ENCODE results near the gene AGBL4. TPM values are rescaled to one million over a fixed set of nuclear protein-coding genes. Genes with fewer than 3 reads are reported as not detected.

Gene AGBL4
- total and polyA plus RNA-seq, 7 donors, result 0.09 to 0.36 (median 0.16) TPM; not detected in 4

- Histone ChIP-seq H3K4me1 (no peaks in the 10 kb centered on the region), H3K27me3 (no peaks in the 10 kb centered on the region), H3K9me3 (no peaks in the 10 kb centered on the region), H3K4me3 (no peak overlapping the region), H3K27ac (no peak overlapping the region), H3K36me3 (no peaks in the 10 kb centered on the region)
- TF ChIP-seq CTCF (IDR thresholded peaks at IDR 0.05), result no peak
- no peak for TF ChIP-seq EP300 (IDR thresholded peaks at IDR 0.05)
- TF ChIP-seq POLR2AphosphoS5 (IDR thresholded peaks at IDR 0.05), result no peak
- no peak for TF ChIP-seq POLR2A (IDR thresholded peaks at IDR 0.05)
- intact Hi-C loops (cut with DNase I), result no loop called here
- DNase-seq, result no peak
- WGBS, 2 donors, result 7 to 19% methylated on average over 1 of the region's 1 CpG
Measured at GRCh38 chr1:49226758-49227157, 797.0 kb downstream of the AGBL4 start.

GRCh38 chr1:49225464-49225863 is 798.3 kb downstream of the AGBL4 start:
- WGBS, 2 donors, result 73 to 87% methylated on average over 1 of the region's 1 CpG
- no peaks in the 10 kb centered on the region for H3K36me3 ChIP-seq
- no peak for TF ChIP-seq POLR2AphosphoS5 (IDR thresholded peaks at IDR 0.05)
- TF ChIP-seq POLR2A (IDR thresholded peaks at IDR 0.05), result no peak
- TF ChIP-seq CTCF (IDR thresholded peaks at IDR 0.05), result no peak
- TF ChIP-seq EP300 (IDR thresholded peaks at IDR 0.05), result no peak

GRCh38 chr1:49213301-49213700 is 810.5 kb downstream of the AGBL4 start:
- Histone ChIP-seq H3K9me3 (no peaks in the 10 kb centered on the region), H3K36me3 (no peaks in the 10 kb centered on the region), H3K27ac (no peak overlapping the region), H3K27me3 (no peaks in the 10 kb centered on the region), H3K4me1 (no peaks in the 10 kb centered on the region), H3K4me3 (no peak overlapping the region)
- intact Hi-C loops (cut with DNase I), result no loop called here
- WGBS, 2 donors, result 85% methylated on average over 4 of the region's 4 CpGs
- no peak for TF ChIP-seq CTCF (IDR thresholded peaks at IDR 0.05)
- no peak for TF ChIP-seq EP300 (IDR thresholded peaks at IDR 0.05)
- TF ChIP-seq POLR2AphosphoS5 (IDR thresholded peaks at IDR 0.05), result no peak
- TF ChIP-seq POLR2A (IDR thresholded peaks at IDR 0.05), result no peak
- DNase-seq, result no peak

More at GRCh38 chr1:49225464-49225863, 798.3 kb downstream of the AGBL4 start:
- no peaks in the 10 kb centered on the region for H3K27me3 ChIP-seq
- H3K4me1 ChIP-seq, result no peaks in the 10 kb centered on the region
- H3K9me3 ChIP-seq, result no peaks in the 10 kb centered on the region
- H3K27ac ChIP-seq, result no peak overlapping the region
- intact Hi-C loops (cut with DNase I), result no loop called here
- DNase-seq, result no peak
- no peak overlapping the region for H3K4me3 ChIP-seq

- Histone ChIP-seq H3K27ac (no peak overlapping the region), H3K27me3 (no peaks in the 10 kb centered on the region), H3K4me3 (no peak overlapping the region), H3K36me3 (no peaks in the 10 kb centered on the region), H3K4me1 (no peaks in the 10 kb centered on the region), H3K9me3 (no peaks in the 10 kb centered on the region)
- TF ChIP-seq POLR2AphosphoS5 (IDR thresholded peaks at IDR 0.05) (no peak), CTCF (IDR thresholded peaks at IDR 0.05) (no peak), EP300 (IDR thresholded peaks at IDR 0.05) (no peak), POLR2A (IDR thresholded peaks at IDR 0.05) (no peak)
- intact Hi-C loops (cut with DNase I), result no loop called here
- 78 to 88% methylated on average over 4 of the region's 4 CpGs for WGBS, 2 donors
- DNase-seq, result no peak
Measured at GRCh38 chr1:49208712-49209111, 815.0 kb downstream of the AGBL4 start.

- Histone ChIP-seq H3K27ac (no peak overlapping the region), H3K4me3 (no peak overlapping the region), H3K4me1 (no peaks in the 10 kb centered on the region), H3K27me3 (no peaks in the 10 kb centered on the region), H3K9me3 (peaks cover 0 to 5% (median 0%) of the 10 kb centered on the region in 4 donors), H3K36me3 (no peaks in the 10 kb centered on the region)
- intact Hi-C loops (cut with DNase I), result no loop called here
- WGBS, 2 donors, result 18 to 45% methylated on average over 1 of the region's 1 CpG
- no peak for DNase-seq
- TF ChIP-seq POLR2A (IDR thresholded peaks at IDR 0.05) (no peak), CTCF (IDR thresholded peaks at IDR 0.05) (no peak), POLR2AphosphoS5 (IDR thresholded peaks at IDR 0.05) (no peak), EP300 (IDR thresholded peaks at IDR 0.05) (no peak)
Measured at GRCh38 chr1:49204720-49205119, 819.0 kb downstream of the AGBL4 start.
